Fibroblast of skin of scalp (primary cell): ENCODE data around the gene RLN3.

Experiments used
- DNase-seq: peaks from one replicate; pipeline ENCODE4 v3.0.0-alpha.2; 2013

The RLN3 gene

GRCh38 chr19:14055396-14055795 is 27.4 kb downstream of the RLN3 start:
- no peak for DNase-seq

GRCh38 chr19:14056069-14056666 is 28.2 kb downstream of the RLN3 start:
- DNase-seq, result no peak

GRCh38 chr19:14056741-14057356 is 28.9 kb downstream of the RLN3 start:
- DNase-seq, result no peak

GRCh38 chr19:14058182-14059092 is 30.5 kb downstream of the RLN3 start:
- DNase-seq, result no peak

- no peak for DNase-seq
Observed at GRCh38 chr19:14059093-14059480, 31.1 kb downstream of the RLN3 start.

GRCh38 chr19:14059652-14060155 is 31.8 kb downstream of the RLN3 start:
- DNase-seq, result no peak

- DNase-seq, result no peak
Observed at GRCh38 chr19:14061081-14061749, 33.3 kb downstream of the RLN3 start.

GRCh38 chr19:14061751-14062557 is 34.0 kb downstream of the RLN3 start, which contains the start of gene PALM3:
Gene PALM3, minus strand, starts transcription at chr19:14062076. Its CDS starts 96 bp downstream, at chr19:14061980.
- DNase-seq, result no peak

GRCh38 chr19:14062558-14062855 is 34.6 kb downstream of the RLN3 start:
- no peak for DNase-seq

- no peak for DNase-seq
Observed at GRCh38 chr19:14063105-14063504, 35.2 kb downstream of the RLN3 start.

- no peak for DNase-seq
Observed at GRCh38 chr19:14066134-14066533, 38.2 kb downstream of the RLN3 start.

- no peak for DNase-seq
Observed at GRCh38 chr19:14070268-14071050, 42.5 kb downstream of the RLN3 start.

GRCh38 chr19:14072535-14073260 is 44.8 kb downstream of the RLN3 start, which contains the start of gene MISP3:
Gene MISP3, plus strand, starts transcription at chr19:14072786. Its CDS starts 524 bp downstream, at chr19:14073310.
- DNase-seq, result no peak

GRCh38 chr19:14073261-14073924 is 45.4 kb downstream of the RLN3 start:
- peak; percentile 74 for DNase-seq

- no peak for DNase-seq
Observed at GRCh38 chr19:14073925-14074838, 46.2 kb downstream of the RLN3 start.

GRCh38 chr19:14078411-14078810 is 50.5 kb downstream of the RLN3 start:
- DNase-seq, result no peak
